Activated CD4-positive, CD25-positive, alpha-beta regulatory T cell treated with anti-CD3 and anti-CD28 coated beads, Interleukin-2, amount 50 U/mL, for 16 hours (primary cell): ENCODE data around the gene EPN1.

Experiments
- DNase-seq: peaks from one replicate; pipeline ENCODE4 v3.0.0-alpha.2; 2020; ENCODE audit warnings: low read depth, low spot score

The EPN1 gene

DNA sequence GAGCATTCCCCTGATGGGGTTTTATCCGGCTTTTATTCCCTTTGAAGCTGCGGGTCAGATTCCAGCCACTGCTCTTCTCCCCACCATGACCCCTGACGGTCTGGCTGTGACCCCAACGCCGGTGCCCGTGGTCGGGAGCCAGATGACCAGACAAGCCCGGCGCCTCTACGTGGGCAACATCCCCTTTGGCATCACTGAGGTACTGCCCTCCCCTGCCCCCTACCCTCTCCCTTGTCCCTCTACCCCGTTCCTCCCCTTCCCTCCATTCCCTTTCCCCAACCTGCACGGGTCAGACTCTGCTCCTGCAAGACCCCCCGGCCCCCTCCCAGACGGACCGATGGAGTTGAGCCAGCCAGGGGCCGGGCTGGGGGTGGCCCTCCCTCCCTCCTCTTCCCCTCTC is 14.0 kb upstream of the EPN1 start:
- DNase-seq, result no peak

DNA sequence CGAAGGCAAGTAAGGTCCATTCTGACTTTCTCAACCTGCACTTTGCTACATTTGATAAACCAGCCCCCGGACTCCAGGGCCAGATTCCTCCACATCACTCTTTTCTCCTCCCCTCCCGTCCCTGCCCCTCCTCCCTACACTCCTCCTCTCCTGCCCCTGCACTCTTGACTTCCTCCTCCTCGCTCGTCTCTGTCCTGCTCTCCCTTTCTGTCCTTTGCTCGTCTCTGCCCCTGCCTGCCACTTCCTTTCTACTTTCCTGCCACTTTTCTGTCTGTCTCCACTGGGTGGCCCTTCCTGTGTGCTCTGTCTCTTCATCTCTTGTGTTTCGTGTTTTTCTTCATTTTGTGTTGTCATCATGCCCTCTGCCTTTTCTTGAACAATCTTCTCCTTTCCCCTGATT is 13.2 kb upstream of the EPN1 start:
- no peak for DNase-seq

DNA sequence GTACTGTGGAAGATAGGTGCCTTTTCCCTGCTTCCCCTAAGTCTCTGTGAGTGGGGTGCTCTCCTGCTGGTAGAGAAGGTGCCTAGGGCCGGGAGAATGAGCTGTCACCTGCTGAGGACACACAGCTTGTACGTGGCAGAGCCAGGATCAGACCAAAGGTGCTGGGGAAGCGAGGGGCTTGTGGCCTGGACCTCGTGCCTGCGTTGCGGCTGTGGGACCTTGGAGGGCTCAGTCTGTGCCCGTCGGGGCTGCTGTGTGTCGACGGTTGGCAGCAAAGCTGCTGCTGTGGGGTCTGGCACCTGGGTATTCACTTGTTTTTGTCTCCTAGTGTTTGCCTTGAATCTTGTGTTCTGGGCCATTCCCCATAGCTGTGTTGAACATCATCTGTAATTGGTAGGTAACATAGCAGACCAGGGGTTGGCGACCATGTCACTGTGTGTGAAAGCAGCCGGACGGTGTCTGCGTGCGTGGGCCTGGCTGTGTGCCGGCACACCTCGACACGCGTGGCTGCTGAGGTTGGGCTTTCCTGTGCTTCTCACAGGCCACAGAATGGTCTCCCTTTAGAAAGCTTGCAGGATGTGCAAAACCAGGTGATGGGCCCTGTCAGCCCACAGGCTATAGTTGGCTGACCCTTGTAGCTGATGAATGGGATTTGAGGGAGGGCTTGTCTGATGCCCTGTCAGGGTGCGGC is 11.0 kb upstream of the EPN1 start:
- no peak for DNase-seq

DNA sequence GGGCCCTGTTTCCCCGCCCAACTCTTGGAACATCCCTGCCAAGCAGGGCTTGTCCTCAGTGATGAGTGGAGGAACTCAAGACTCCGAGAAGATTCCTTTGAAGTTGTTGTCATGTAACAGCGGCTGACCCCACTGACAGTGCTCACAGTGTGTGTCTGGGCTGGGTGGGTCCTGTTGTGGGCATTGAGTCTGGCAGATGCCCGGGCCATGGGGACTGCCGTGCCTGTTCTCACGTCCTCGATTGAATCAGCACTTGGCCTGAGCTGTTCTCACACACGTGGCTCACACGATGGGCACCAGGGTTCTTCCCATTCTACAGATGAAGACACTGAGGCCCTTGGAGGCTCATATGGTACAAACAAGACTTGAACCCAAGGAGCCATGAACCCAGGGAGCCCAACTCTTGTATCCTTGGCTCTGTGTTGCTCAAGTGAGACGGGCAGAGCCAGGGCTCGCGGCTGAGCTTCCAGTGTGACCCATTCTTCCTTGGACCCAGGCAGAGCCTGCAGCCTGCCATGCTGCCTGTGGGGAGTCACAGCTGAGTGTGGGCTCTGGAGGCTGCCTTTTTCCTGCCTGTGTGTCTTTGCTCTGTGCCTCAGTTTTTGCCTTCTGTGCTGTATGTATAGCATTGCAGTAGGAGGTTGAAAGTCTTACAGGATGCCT is 8.6 kb upstream of the EPN1 start:
- DNase-seq, result no peak

DNA sequence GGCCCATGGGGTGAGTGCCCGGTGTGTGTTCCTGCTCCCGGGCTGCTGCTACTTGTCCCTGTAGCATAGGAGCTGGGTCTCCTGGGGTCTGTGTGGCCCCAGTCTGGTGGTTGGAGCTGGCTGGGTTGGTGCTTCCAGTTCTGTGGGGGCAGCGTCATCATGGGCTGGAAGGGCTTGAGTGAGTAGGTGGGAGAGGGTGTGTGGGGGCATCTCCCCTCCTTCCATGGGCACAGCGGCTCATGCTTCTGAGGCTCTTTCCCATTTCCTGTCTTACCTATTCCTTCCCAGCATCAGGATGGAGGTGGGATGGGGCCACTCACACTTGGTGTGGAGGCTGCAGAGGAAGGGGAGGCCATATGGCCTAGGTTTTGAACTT is 8.0 kb upstream of the EPN1 start:
- no peak for DNase-seq

DNA sequence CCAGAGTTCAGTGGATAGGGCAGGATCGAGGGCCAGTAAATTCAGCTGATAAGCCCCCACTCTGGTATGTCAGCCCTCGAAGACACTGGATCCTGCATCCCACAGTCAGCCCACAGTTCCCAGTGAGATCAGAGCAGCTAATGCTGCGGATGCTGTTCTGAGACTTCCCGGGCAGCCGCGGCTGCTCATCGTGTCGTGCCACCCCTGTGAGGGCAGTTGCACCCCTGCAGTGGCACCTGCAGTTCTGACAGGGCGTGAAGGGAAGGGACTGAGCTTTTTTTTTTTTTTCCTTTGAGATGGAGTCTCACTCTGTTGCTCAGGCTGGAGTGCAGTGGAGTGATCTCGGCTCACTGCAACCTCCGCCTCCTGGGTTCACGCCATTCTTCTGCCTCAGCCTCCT is 7.5 kb upstream of the EPN1 start:
- DNase-seq, result no peak

DNA sequence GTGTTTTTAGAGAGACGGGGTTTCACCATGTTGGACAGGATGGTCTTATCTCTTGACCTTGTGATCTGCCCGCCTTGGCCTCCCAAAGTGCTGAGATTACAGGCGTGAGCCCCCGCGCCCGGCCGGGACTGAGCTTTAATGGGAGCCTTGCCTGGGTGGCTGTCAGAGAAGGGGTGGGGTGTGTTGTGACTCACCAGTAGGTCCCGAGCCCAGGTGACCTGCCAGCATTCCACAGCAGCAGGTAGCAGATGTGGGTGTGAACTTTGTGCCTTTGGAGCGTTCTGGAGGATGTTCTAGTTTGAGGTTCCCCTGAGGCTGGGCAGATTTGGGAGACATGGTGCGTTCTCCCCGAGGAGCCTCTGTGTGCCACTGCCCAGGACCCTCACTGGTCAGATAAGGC is 7.1 kb upstream of the EPN1 start:
- DNase-seq, result no peak

DNA sequence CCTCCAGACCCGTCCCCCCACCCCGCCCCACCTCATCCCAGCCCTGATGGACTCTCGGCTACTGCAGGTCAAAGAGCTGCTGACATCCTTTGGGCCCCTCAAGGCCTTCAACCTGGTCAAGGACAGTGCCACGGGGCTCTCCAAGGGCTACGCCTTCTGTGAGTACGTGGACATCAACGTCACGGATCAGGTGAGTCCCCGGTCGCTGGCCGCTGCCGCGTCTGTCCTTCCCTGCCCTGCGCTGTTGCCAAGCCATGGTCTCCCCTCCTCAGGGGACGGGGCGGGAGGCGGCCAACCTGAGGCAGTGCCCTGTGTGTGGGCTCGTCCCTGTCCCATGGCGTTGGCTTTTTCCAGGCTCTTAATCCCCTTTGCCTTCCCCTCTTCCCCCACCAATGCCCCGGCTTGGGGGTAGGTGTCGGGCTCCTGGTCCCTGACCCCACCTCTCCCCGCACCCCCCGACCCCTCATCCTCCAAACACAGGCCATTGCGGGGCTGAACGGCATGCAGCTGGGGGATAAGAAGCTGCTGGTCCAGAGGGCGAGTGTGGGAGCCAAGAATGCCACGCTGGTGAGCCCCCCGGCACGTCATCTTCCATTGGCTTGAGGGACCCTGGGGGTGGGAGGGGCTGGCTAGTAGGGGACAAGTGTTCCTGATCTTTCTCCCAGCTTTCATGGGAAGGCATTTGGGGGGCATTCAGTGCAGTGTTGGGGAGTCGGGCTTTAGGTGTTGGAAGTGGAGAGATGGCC is 6.2 kb upstream of the EPN1 start:
- DNase-seq, result no peak

DNA sequence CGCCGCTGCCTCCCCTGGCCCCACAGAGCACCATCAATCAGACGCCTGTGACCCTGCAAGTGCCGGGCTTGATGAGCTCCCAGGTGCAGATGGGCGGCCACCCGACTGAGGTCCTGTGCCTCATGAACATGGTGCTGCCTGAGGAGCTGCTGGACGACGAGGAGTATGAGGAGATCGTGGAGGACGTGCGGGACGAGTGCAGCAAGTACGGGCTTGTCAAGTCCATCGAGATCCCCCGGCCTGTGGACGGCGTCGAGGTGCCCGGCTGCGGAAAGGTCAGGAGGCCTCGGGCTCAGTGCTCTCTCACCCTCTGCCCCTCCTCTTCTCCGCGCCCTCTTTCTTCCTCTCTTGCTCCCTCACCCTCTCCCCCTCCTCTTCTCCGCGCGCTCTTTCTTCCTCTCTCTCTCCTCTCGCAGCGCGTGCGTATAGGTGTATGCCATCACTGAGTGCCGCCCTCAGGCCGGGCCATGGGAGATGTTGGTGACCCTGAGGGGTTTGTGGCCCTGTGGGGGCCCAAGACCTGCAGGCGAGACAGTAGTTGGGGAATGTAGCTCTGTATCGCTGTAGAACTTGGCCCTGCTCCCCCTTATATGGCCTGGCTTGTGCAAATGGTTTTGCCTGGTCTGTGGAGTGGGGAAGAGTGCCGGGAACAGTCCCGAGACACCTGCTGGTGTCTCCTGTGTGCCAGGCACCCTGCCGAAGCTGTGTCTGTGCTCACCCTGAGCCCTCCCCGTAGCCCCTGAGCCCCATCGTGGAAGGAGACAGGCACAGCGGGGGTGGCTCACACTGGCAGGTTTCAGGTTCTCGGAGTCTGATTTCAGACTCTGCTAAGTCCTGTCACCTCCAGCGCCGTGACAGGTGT is 5.4 kb upstream of the EPN1 start:
- DNase-seq, result no peak

DNA sequence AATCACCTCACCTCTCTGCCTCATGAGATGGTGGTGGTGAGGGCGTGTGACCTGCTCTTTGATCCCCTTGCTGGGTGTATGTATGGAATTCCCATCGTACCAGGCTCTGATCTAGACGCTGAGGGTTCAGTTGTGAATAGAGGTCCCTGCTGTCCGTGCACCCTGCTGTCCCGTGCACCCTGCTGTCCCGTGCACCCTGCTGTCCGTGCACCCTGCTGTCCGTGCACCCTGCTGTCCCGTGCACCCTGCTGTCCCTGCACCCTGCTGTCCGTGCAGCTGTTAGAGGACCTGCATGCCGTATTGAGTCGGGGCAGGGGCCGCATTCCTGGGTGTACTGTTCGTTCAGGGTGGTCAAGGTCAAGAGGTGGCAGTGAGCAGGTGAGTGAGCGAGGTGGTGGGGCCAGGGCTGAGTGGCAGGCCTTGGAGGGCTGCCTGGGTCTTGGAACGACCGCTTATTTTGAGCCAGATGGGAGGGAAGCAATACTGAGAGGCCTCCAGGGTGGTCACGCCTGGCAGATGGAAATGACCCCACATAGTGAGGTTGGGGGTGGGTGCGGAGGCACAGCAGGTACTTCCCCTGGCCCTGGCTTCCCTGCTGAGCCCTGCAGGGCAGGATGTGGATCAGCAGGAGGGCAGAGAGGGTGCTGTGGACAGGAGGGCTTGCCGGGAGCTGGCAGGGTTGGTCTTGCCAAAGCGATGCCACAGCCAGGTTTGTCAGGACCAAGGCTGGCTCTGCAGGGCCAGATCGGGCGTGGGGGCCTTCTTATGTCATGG is 4.6 kb upstream of the EPN1 start:
- no peak for DNase-seq

DNA sequence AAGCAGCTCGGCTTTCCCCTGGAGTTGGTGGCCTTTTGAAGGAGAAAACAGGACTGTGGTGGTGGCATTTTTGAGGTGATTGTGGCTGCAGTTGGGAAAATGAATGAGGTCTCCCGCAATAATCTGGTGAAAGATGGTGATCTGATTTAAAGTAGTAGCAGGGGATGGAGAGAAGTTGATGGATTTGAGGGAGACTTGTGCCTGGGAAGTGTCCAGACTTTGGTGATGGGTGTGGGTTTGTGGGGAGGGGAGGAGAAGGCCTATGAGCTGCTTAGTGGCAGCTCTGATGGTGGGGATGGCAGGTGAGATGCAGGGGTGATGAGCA is 4.0 kb upstream of the EPN1 start:
- DNase-seq, result no peak

DNA sequence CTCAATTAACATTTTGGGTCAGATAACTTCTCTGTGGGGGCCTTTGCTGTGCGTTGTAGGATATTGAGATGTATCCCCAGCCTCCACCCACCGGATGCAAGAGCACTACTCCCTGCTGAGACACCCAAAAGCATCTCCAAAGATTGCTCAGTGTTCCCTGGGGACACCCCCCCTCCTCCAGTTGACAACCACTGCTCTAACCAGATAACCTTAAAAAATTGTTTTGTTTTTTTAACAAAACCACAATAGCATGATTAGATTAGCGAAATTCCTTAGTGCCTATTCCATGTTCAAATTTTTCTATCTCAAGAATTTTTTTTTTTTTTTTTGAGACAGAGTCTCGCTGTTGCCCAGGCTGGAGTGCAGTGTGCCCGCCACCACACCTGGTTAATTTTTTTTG is 2.6 kb upstream of the EPN1 start:
- DNase-seq, result no peak

DNA sequence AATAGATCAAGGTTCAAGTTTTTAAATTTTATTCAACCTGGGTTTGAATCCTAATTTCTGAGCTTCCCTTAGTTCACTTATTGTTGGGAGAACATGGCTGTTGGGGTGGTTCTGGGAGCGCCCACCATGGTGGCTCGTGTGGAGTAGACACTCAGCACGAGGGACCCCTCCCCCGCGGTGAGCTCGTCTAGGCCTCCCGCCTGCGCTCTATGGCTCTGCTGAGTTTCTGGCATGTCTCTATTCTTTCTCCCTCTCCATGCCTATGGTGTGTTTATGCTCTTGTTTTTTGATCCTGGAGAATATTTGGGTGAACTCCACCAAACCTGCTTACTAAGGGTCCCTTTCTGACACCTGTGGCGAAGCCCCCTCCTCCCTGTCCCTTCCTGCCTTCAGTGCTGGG is 1.6 kb upstream of the EPN1 start:
- no peak for DNase-seq

DNA sequence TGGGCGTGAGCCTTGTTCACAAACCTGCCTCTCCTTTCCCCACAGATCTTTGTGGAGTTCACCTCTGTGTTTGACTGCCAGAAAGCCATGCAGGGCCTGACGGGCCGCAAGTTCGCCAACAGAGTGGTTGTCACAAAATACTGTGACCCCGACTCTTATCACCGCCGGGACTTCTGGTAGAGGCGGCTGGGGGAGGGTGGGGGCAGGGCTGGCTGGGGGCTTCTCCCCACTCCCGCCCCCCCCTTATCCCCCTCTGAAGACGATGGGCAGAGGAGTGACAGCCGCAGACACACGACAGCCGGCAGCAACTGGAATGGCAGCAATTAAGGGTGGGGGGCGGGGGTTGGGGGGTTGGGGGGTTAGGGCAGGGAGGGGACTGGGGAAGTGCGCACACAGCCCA is 1.1 kb upstream of the EPN1 start:
- DNase-seq, result no peak

DNA sequence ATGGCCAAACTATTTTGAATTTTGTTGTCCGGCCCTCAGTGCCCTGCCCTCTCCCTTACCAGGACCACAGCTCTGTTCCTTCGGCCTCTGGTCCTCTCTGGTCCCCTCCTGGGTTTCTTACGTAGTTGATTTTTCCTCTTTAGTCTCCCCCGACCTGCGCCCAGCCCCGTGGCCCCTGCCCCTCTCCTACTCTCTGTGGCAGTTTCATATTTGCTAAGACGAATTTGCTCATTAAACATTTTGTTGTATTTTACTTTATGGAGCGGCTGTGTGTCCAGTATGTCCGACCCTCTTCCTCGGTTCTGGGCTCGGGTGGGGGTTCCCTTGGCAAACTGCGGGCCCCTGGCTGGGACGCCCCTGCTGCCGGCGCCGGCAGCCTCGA is 576 bp upstream of the EPN1 start:
- no peak for DNase-seq

DNA sequence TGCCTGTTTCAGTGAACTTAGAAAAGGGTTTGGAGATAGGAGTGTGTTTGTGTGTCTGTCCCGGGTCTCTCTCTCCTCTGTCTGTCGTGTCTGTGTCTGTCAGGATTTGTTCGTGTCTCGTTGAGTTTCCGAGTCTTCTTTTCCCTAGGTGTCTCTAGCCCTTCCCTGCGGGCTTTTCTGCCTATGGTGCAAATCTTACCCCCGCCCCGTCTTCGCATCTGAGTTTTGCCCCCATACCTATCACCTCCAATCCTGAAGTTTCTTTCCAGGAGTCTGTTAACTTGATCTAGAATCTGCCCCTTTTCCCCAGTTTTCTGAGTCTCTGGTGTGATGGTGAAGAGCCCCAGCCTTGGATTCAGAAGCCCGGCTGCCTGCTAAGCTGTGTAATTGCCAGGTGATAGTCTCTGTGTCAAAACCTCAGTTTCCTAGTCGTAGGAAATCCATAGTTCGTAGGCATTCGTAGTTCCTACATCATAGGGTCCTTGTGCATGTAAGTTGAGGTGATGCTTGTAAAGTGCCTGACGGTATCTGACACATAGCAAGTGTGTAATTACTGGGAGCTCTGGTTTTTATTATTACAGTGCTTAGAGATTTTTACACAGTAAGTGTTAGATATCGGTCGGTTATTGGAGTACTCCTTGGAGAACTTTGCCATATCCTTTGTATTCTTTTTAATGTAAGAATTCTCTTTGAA is 782 bp downstream of the EPN1 start:
- DNase-seq, result no peak

DNA sequence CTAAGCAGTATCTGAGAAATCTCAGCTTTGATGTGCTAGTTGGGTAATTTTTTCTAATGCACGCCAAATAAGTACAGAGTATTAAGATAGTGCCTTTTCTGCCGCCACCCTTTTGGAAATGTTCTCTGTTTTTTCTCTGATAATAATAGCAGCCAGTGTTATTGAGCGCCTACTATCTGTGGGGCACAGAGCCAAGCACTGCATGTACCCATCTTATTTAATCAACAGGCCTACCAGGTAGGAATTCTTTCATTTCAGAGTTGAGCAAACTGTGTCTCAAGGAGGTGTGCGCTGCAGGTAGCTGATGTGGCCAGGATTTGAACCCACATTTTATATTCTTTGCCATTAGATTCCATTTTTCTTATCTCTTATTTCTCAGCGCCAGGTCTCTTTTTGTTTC is 1.4 kb downstream of the EPN1 start:
- no peak for DNase-seq

DNA sequence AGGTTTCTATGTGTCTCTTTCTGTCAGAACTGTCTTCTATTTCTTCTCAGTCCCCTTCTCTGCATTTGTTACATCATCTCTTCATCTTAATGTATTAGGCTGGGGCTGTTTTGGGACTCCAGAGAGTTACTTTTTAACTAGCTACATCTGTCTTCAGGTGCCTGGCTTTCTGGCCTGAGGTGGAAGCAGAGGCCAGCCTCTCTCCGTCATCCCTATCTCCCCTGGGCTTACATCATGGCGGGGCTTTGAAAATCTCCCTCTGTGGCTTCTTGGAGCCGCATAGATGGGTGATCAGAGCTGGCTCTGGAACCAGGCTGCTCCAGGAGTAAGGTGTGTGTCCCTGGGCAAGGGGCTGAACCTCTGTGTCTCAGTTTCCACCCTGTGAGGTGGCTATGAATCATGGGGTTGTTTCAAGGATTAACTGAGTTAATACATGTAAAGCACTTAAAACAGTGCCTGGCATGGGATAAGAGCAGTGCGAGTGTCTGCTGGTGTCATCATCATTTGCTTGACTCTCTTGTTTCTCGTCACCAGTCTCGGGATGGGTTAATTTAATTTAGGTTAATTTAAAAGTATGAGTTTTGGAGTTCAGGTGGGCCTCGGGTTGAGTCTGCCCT is 2.0 kb downstream of the EPN1 start:
- DNase-seq, result no peak

DNA sequence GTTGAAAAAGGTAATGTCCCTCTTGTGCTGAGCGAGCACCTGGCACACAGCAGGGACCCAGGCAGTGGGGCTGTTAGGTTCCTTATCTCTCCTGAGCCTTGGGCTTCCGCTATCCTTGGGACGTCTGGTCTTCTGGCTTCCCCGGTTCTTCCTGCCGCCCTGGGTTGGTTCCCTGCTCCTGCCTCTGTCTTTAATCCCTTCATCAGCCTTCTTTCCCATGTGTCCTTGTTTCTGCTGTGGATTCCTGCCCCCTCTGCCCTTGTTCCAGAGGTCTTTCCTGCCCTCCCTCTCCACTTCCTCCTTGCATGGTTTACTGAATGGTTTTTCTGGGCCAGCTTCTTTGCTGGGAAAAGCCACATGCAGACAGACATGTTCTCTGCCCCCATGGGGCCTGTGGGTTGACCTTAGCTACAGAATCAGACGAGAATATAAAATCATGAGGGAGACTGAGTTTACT is 2.6 kb downstream of the EPN1 start:
- DNase-seq, result no peak

DNA sequence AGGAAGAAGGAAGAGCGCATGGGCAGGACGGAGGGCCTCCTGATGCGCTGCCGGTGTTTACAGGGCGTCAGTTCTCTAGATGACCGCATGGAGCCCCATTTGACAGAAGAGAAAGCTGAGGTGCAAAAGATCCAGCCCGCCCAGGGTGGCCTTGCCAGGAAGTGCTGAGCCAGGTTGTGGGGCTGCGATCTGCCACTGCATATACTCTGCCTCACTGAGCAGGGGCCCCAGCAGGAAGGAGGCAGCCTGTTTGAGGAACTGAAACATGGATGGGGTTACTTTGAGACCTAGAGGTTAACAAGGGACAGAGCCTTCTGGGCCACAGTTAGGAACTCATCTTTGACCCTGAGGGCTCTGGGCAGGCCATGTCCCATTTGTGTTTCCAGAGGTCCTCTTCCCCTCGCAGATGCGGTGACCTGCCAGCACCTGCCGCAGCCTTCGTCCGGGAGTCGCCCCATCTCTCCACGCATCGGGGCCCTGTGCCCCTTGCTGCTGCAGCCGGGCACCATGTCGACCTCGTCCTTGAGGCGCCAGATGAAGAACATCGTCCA is 3.2 kb downstream of the EPN1 start:
- no peak for DNase-seq
